HG03469 (cell line): ENCODE data around the gene MAGEC3.
"Not testable (repeated sequence)": the region's sequence is repeated elsewhere in the genome, so short reads cannot be mapped to it uniquely, and the experiment has no call there.

ENCODE experiments used
- ATAC-seq: cut with Tn5 transposase; IDR thresholded peaks from one replicate; pipeline ENCODE4 v1.9.1; 2021; ENCODE audit warnings: mild to moderate bottlenecking, moderate library complexity, moderate number of reproducible peaks; ENCODE audit not compliant: unreplicated experiment

Gene MAGEC3

GRCh38 chrX:141838016-141838415 lies at the start of gene MAGEC3:
Gene MAGEC3 (plus strand): TSS chrX:141838316. CDS start chrX:141838316, 0 bp downstream.
- ATAC-seq: no peak

GRCh38 chrX:141791856-141792255 lies 46.3 kb upstream of the MAGEC3 start:
- ATAC-seq: no peak

- ATAC-seq: no peak
These were observed 26.7 kb upstream of the MAGEC3 start for GRCh38 chrX:141811438-141811837.

GRCh38 chrX:141814213-141814857 lies 23.8 kb upstream of the MAGEC3 start:
- ATAC-seq: no peak

- ATAC-seq: no peak
These were observed 22.2 kb upstream of the MAGEC3 start for GRCh38 chrX:141815904-141816303.

GRCh38 chrX:141832247-141832646 lies 5.9 kb upstream of the MAGEC3 start:
- no peak for ATAC-seq

GRCh38 chrX:141839856-141840255 lies 1.7 kb downstream of the MAGEC3 start:
- no peak for ATAC-seq

GRCh38 chrX:141857479-141857878 lies 19.4 kb downstream of the MAGEC3 start:
- no peak for ATAC-seq

- ATAC-seq: no peak
These were observed 41.5 kb downstream of the MAGEC3 start for GRCh38 chrX:141879616-141880015.

- ATAC-seq: not testable (repeated sequence)
These were observed 50.7 kb downstream of the MAGEC3 start for GRCh38 chrX:141888811-141889210.

- no peak for ATAC-seq
These were observed 56.6 kb downstream of the MAGEC3 start for GRCh38 chrX:141894733-141895132.

- ATAC-seq: no peak
These were observed 59.6 kb downstream of the MAGEC3 start for GRCh38 chrX:141897690-141898089.

- no peak for ATAC-seq
These were observed 64.2 kb downstream of the MAGEC3 start for GRCh38 chrX:141902366-141902765.

- no peak for ATAC-seq
These were observed 65.5 kb downstream of the MAGEC3 start, which contains the start of gene MAGEC1 for GRCh38 chrX:141903400-141904155. Gene MAGEC1 (plus strand): TSS chrX:141903894. CDS start chrX:141905073, 1,179 bp downstream.

GRCh38 chrX:141904262-141904661 lies 66.1 kb downstream of the MAGEC3 start:
- no peak for ATAC-seq

- ATAC-seq: no peak
These were observed 79.7 kb downstream of the MAGEC3 start for GRCh38 chrX:141917801-141918200.

- ATAC-seq: no peak
These were observed 86.2 kb downstream of the MAGEC3 start for GRCh38 chrX:141924293-141924692.

- no peak for ATAC-seq
These were observed 90.3 kb downstream of the MAGEC3 start for GRCh38 chrX:141928432-141928831.

- no peak for ATAC-seq
These were observed 96.0 kb downstream of the MAGEC3 start for GRCh38 chrX:141934059-141934641.

- no peak for ATAC-seq
These were observed 97.5 kb downstream of the MAGEC3 start for GRCh38 chrX:141935645-141936044.

GRCh38 chrX:141936080-141936479 lies 98.0 kb downstream of the MAGEC3 start:
- no peak for ATAC-seq

- ATAC-seq: no peak
These were observed 103.1 kb downstream of the MAGEC3 start for GRCh38 chrX:141941234-141941633.
